HepG2 (cell line): ENCODE measurements around the gene ZBTB25.

Experiments
- BORCS8-MEF2B ChIP-seq: sonication (generic); formaldehyde crosslinking; IDR thresholded peaks from 2 replicates; pipeline ENCODE4 v1.8.0; 2022; ENCODE audit warnings: mild to moderate bottlenecking, missing genetic modification reagents
- CC2D1A ChIP-seq: sonication (generic); formaldehyde crosslinking; IDR thresholded peaks from 2 replicates; pipeline ENCODE4 v1.8.1; 2023; ENCODE audit warnings: mild to moderate bottlenecking, missing genetic modification reagents
- ELF1 ChIP-seq: sonication (generic); formaldehyde crosslinking; IDR thresholded peaks from 2 replicates; pipeline ENCODE4 v1.4.0; 2020; ENCODE audit warnings: missing genetic modification reagents
- EZH2 ChIP-seq: conservative IDR thresholded peaks from 2 replicates; pipeline ENCODE4 v1.6.1; 2012; ENCODE audit warnings: mild to moderate bottlenecking, low read depth, low read length, moderate library complexity
- MEIS1 ChIP-seq: sonication (generic); formaldehyde crosslinking; IDR thresholded peaks from 2 replicates; pipeline ENCODE4 v1.9.0; 2021; ENCODE audit warnings: mild to moderate bottlenecking, missing genetic modification reagents, moderate library complexity, borderline replicate concordance
- NR2F6 ChIP-seq, 2 experiments: IDR thresholded peaks; 2 replicates each; pipeline ENCODE4 v1.6.1; 2016; ENCODE audit warnings: antibody characterized with exemption in 1 of 2, mild to moderate bottlenecking in 1 of 2
- TOPORS ChIP-seq: sonication (generic); formaldehyde crosslinking; IDR thresholded peaks from 2 replicates; pipeline ENCODE4 v1.8.0; 2023; ENCODE audit warnings: mild to moderate bottlenecking, missing genetic modification reagents
- ZNF563 ChIP-seq: sonication (generic); formaldehyde crosslinking; IDR thresholded peaks from 2 replicates; pipeline ENCODE4 v1.8.0; 2022; ENCODE audit warnings: mild to moderate bottlenecking, moderate library complexity, missing genetic modification reagents
- TF ChIP-seq, protein P1 (sequence below): sonication (generic); formaldehyde crosslinking; IDR thresholded peaks from 2 replicates; pipeline ENCODE4 v1.4.0; 2020; ENCODE audit warnings: missing genetic modification reagents, mild to moderate bottlenecking, borderline replicate concordance
- TF ChIP-seq, protein P2 (sequence below): sonication (generic); formaldehyde crosslinking; IDR thresholded peaks from 2 replicates; pipeline ENCODE4 v1.5.0; 2020; ENCODE audit warnings: mild to moderate bottlenecking, missing genetic modification reagents, moderate library complexity
- TF ChIP-seq, protein P3 (sequence below): sonication (generic); formaldehyde crosslinking; IDR thresholded peaks from 2 replicates; pipeline ENCODE4 v1.4.0; 2020; ENCODE audit warnings: missing genetic modification reagents, borderline replicate concordance

DNA sequence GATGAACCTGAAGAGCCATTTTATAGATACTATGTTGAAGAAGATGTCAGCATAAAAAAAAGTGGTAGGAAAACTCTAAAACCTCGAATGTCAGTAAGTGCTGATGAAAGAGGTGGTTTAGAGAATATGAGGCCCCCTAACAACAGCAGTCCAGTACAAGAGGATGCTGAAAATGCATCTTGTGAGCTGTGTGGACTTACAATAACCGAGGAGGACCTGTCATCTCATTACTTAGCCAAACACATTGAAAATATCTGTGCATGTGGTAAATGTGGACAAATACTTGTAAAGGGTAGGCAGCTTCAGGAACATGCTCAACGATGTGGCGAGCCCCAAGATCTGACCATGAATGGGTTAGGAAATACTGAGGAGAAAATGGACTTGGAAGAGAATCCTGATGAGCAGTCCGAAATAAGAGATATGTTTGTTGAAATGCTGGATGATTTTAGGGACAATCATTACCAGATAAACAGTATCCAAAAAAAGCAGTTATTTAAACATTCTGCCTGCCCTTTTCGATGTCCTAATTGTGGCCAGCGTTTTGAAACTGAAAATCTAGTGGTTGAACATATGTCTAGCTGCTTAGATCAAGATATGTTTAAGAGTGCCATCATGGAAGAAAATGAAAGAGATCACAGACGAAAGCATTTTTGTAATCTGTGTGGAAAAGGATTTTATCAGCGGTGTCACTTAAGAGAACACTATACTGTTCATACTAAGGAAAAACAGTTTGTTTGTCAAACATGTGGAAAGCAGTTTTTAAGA is 19.1 kb upstream of the ZBTB25 start:
- TF ChIP-seq BORCS8-MEF2B (CRISPR knock-in tag) (no peak), EZH2 (no peak), NR2F6 (IDR thresholded peaks at IDR 0.05) (no peak), NR2F6 (CRISPR knock-in tag; IDR thresholded peaks at IDR 0.05) (no peak), MEIS1 (CRISPR knock-in tag) (no peak), CC2D1A (CRISPR knock-in tag) (no peak), ZNF563 (CRISPR knock-in tag) (no peak), ELF1 (no peak), TOPORS (CRISPR knock-in tag) (no peak)
- TF ChIP-seq, protein P1, sequence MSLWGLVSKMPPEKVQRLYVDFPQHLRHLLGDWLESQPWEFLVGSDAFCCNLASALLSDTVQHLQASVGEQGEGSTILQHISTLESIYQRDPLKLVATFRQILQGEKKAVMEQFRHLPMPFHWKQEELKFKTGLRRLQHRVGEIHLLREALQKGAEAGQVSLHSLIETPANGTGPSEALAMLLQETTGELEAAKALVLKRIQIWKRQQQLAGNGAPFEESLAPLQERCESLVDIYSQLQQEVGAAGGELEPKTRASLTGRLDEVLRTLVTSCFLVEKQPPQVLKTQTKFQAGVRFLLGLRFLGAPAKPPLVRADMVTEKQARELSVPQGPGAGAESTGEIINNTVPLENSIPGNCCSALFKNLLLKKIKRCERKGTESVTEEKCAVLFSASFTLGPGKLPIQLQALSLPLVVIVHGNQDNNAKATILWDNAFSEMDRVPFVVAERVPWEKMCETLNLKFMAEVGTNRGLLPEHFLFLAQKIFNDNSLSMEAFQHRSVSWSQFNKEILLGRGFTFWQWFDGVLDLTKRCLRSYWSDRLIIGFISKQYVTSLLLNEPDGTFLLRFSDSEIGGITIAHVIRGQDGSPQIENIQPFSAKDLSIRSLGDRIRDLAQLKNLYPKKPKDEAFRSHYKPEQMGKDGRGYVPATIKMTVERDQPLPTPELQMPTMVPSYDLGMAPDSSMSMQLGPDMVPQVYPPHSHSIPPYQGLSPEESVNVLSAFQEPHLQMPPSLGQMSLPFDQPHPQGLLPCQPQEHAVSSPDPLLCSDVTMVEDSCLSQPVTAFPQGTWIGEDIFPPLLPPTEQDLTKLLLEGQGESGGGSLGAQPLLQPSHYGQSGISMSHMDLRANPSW (CRISPR knock-in tag), result no peak
- TF ChIP-seq, protein P2, sequence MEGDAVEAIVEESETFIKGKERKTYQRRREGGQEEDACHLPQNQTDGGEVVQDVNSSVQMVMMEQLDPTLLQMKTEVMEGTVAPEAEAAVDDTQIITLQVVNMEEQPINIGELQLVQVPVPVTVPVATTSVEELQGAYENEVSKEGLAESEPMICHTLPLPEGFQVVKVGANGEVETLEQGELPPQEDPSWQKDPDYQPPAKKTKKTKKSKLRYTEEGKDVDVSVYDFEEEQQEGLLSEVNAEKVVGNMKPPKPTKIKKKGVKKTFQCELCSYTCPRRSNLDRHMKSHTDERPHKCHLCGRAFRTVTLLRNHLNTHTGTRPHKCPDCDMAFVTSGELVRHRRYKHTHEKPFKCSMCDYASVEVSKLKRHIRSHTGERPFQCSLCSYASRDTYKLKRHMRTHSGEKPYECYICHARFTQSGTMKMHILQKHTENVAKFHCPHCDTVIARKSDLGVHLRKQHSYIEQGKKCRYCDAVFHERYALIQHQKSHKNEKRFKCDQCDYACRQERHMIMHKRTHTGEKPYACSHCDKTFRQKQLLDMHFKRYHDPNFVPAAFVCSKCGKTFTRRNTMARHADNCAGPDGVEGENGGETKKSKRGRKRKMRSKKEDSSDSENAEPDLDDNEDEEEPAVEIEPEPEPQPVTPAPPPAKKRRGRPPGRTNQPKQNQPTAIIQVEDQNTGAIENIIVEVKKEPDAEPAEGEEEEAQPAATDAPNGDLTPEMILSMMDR (CRISPR knock-in tag), result no peak
- TF ChIP-seq, protein P3, sequence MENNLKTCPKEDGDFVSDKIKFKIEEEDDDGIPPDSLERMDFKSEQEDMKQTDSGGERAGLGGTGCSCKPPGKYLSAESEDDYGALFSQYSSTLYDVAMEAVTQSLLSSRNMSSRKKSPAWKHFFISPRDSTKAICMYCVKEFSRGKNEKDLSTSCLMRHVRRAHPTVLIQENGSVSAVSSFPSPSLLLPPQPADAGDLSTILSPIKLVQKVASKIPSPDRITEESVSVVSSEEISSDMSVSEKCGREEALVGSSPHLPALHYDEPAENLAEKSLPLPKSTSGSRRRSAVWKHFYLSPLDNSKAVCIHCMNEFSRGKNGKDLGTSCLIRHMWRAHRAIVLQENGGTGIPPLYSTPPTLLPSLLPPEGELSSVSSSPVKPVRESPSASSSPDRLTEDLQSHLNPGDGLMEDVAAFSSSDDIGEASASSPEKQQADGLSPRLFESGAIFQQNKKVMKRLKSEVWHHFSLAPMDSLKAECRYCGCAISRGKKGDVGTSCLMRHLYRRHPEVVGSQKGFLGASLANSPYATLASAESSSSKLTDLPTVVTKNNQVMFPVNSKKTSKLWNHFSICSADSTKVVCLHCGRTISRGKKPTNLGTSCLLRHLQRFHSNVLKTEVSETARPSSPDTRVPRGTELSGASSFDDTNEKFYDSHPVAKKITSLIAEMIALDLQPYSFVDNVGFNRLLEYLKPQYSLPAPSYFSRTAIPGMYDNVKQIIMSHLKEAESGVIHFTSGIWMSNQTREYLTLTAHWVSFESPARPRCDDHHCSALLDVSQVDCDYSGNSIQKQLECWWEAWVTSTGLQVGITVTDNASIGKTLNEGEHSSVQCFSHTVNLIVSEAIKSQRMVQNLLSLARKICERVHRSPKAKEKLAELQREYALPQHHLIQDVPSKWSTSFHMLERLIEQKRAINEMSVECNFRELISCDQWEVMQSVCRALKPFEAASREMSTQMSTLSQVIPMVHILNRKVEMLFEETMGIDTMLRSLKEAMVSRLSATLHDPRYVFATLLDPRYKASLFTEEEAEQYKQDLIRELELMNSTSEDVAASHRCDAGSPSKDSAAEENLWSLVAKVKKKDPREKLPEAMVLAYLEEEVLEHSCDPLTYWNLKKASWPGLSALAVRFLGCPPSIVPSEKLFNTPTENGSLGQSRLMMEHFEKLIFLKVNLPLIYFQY (CRISPR knock-in tag), result no peak
